Left ventricle myocardium inferior (tissue), 1 donor: ENCODE data around the gene TCF12. TPM values are rescaled to one million over a fixed set of nuclear protein-coding genes. Genes with fewer than 3 reads are reported as not detected.
"Not testable (repeated sequence)": the region's sequence is repeated elsewhere in the genome, so short reads cannot be mapped to it uniquely, and the experiment has no call there.

Experiments used
- DNase-seq: peaks from one replicate; pipeline ENCODE4 v3.0.0-alpha.2; 2020
- H3K27ac ChIP-seq: fragments of 200-600 bp; replicated peaks from 2 replicates; pipeline ENCODE4 v1.8.0; 2021
- H3K27me3 ChIP-seq: fragments of 200-600 bp; 2 replicates; pipeline ENCODE4 v1.8.0; 2021; ENCODE audit warnings: low read depth
- H3K36me3 ChIP-seq: fragments of 200-600 bp; 2 replicates; pipeline ENCODE4 v1.8.0; 2021
- H3K4me1 ChIP-seq: fragments of 200-600 bp; 2 replicates; pipeline ENCODE4 v1.8.0; 2021
- H3K4me3 ChIP-seq: fragments of 200-600 bp; 2 replicates; pipeline ENCODE4 v1.8.0; 2021; ENCODE audit warnings: mild to moderate bottlenecking, moderate library complexity
- H3K9me3 ChIP-seq: fragments of 200-600 bp; replicated peaks from 2 replicates; pipeline ENCODE4 v1.8.0; 2021
- intact Hi-C: fragments of 100-400 bp; cut with micrococcal nuclease; formaldehyde crosslinking; loops from one replicate; pipeline ENCODE4 v1.11.0; 2022
- total RNA-seq: library from RNA; stranded (reverse); fragmentation: NEBNext Ultra II Directional; extraction: Animal tissue kit (Norgen Biotek cat#: 25700); gene quantifications from one replicate; pipeline ENCODE4 v1.2.1, GENCODE V29; 2021
- TF ChIP-seq, protein P1 (sequence below): fragments of 200-600 bp; IDR thresholded peaks from 2 replicates; pipeline ENCODE4 v1.8.0; 2021; ENCODE audit warnings: antibody characterized with exemption, mild to moderate bottlenecking, borderline replicate concordance
- donor health status: DM: no; HTN: yes; CAD: no; lungs with severe emphysema.

TCF12 gene
- total RNA-seq, 1 donor from 2014 or later = 52.1 TPM

DNA sequence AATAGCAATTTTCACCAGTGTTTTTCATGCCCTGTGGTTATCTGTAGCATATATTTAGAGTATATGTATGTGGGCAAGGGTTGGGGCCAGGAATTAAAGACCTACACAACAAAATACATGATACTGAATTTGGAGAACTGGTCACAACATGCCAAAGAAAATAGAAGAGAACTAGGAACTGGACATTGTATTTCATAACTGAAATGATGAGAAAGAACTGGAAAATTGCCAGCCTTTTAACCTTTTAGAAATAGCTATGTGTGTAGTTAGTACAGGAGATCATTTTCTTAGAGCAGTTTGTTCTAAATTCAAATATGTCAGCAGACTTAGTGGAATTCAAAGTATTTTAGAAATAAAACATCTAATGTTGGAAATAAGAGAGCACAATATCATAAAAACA is 230.8 kb downstream of the TCF12 start:
- TF ChIP-seq, protein P1, sequence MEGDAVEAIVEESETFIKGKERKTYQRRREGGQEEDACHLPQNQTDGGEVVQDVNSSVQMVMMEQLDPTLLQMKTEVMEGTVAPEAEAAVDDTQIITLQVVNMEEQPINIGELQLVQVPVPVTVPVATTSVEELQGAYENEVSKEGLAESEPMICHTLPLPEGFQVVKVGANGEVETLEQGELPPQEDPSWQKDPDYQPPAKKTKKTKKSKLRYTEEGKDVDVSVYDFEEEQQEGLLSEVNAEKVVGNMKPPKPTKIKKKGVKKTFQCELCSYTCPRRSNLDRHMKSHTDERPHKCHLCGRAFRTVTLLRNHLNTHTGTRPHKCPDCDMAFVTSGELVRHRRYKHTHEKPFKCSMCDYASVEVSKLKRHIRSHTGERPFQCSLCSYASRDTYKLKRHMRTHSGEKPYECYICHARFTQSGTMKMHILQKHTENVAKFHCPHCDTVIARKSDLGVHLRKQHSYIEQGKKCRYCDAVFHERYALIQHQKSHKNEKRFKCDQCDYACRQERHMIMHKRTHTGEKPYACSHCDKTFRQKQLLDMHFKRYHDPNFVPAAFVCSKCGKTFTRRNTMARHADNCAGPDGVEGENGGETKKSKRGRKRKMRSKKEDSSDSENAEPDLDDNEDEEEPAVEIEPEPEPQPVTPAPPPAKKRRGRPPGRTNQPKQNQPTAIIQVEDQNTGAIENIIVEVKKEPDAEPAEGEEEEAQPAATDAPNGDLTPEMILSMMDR = no peak
- peaks cover 61% of the 10 kb centered on the region for H3K4me1 ChIP-seq
- H3K27me3 ChIP-seq = no peaks in the 10 kb centered on the region
- DNase-seq = no peak
- peak overlapping the region; percentile 67 for H3K27ac ChIP-seq
- H3K36me3 ChIP-seq = peaks cover 10% of the 10 kb centered on the region
- intact Hi-C loops = loop anchor here (5.0 kb wide), 1 partner anchor 63 kb away; no protein-coding TSS in a partner anchor
- peaks cover 16% of the 10 kb centered on the region for H3K9me3 ChIP-seq
- H3K4me3 ChIP-seq = no peak overlapping the region

DNA sequence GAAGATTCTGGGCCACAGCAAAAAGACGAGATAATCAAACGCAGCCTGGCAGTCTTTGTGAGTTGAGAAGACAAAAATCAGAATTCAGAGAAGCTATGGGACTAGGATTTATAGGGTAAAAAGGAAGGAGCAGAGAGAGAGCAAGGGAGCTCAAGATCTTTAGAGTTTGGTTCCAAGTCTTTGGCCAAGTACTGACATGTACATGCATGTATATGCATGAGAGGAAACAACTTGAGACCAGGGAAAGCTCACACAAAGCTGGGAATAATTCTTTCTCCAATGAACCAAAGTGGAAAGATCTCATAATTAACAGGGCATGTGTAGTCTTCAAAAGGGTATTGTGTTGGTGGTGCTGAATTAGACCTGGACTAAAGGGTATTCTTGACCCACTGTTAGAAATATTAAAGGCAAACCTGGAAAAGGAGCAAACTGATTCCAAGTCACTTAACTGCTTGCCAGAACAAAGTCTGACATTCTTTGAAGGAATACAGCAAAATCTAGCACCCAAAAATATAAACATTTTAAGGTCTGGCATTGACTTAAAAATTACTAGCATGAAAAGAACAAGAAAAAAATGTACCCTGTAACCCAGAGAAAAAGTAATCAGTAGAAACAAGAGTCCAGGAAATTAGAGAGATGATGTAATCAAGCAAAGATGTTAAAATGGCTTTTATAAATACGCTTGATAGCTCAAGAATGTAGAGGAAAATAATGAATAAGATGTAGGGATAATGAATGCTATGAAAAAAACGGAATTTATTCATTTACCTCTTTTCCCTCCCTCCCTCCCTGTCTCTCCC is 231.8 kb downstream of the TCF12 start:
- H3K9me3 ChIP-seq = peaks cover 16% of the 10 kb centered on the region
- peak overlapping the region; percentile 28 for H3K27ac ChIP-seq
- H3K4me1 ChIP-seq = peaks cover 66% of the 10 kb centered on the region
- peaks cover 10% of the 10 kb centered on the region for H3K36me3 ChIP-seq
- intact Hi-C loops = no loop called here
- H3K4me3 ChIP-seq = no peak overlapping the region
- TF ChIP-seq, protein P1 = no peak
- no peaks in the 10 kb centered on the region for H3K27me3 ChIP-seq
- no peak for DNase-seq

DNA sequence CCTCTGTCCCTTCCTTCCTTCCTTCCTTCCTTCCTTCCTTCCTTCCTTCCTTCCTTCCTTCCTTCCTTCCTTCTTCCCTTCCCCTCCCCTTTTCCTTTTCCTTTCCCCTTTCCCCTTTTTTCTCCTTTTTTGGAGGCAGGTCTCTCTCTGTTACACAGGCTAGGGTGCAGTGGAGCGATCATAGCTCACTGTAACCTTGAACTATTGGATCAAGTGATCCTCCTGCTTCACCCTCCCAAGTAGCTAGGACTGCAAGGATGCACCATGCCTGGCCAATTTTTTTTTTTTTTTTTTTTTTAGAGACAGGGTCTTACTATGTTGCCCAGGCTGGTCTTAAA is 232.4 kb downstream of the TCF12 start:
- H3K27me3 ChIP-seq, H3K4me3 ChIP-seq, DNase-seq, H3K36me3 ChIP-seq, H3K27ac ChIP-seq, intact Hi-C loops: not testable (repeated sequence)
- Histone ChIP-seq H3K4me1 (peaks cover 72% of the 10 kb centered on the region), H3K9me3 (peaks cover 16% of the 10 kb centered on the region)

DNA sequence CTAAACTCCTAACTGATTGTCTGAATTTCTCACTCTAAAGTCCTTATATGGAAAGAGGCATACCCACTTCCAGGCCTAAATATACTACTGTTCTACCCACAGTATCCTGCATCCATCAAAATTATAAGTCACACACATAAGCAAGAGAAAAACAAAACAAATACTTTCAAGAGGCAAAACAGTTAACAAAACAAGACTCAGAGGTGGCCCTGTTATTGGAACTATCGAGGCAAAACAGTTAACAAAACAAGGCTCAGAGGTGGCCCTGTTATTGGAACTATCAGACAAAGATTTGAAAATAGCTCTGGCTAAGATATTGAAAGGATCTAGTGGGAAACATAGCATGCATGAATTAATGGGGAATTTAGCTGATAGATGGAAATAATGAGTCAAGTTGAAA is 233.7 kb downstream of the TCF12 start:
- no peak for DNase-seq
- H3K27me3 ChIP-seq = no peaks in the 10 kb centered on the region
- H3K27ac ChIP-seq = peak overlapping the region; percentile 84
- H3K9me3 ChIP-seq = peaks cover 16% of the 10 kb centered on the region
- H3K4me3 ChIP-seq = no peak overlapping the region
- intact Hi-C loops = no loop called here
- TF ChIP-seq, protein P1 = no peak
- peaks cover 10% of the 10 kb centered on the region for H3K36me3 ChIP-seq
- peaks cover 74% of the 10 kb centered on the region for H3K4me1 ChIP-seq

DNA sequence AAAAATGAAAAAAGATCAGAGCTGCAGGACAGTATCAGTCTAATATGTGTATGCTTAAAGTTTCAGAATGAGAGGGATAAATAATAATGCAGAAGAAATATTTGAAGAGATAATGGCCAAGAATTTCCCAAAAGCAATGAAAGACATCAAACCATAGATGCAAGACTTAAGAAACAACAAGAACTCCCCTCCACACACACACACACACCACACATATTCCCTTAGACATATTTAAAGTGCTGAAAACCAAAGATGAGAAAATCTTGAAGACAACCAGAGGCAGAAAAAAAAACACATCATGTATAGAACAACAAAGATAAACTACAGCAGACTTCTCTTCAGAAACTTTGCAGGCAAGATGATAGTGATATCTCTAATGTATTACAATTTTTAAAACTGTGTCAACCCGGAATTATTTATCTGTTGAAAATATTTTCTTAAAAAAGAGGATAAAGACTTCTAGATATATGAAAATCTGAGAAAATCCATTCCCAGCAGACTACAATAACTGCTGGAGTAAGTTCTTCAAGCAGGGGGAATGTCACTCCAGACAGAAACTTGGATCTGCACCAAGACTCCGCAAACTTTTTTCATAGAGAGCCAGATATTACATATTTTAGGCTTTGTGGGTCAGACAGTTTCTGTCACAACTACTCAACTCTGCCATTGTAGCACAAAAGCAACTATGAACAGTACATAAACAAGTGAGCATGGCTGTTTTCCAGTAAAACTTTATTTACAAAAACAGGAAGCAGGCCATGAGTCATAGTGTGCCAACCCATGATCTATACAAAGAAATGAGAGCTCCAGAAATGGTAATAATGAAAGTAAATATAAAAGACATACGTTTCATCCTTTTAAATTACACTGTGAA is 234.5 kb downstream of the TCF12 start:
- DNase-seq = no peak
- no peak overlapping the region for H3K4me3 ChIP-seq
- H3K27me3 ChIP-seq = no peaks in the 10 kb centered on the region
- peaks cover 74% of the 10 kb centered on the region for H3K4me1 ChIP-seq
- peak overlapping the region; percentile 84 for H3K27ac ChIP-seq
- intact Hi-C loops = no loop called here
- peaks cover 10% of the 10 kb centered on the region for H3K36me3 ChIP-seq
- peaks cover 16% of the 10 kb centered on the region for H3K9me3 ChIP-seq
- TF ChIP-seq, protein P1 = no peak
